Measurements from ENCODE around the gene PDE8A.

The PDE8A gene

GRCh38 chr15:85041230-85041629, 59.6 kb downstream of the PDE8A start:
- no peak for DNase-seq

GRCh38 chr15:85044251-85044853, 62.7 kb downstream of the PDE8A start:
- DNase-seq, result peak; percentile 48

- DNase-seq, result no peak
These were observed 63.2 kb downstream of the PDE8A start for GRCh38 chr15:85044894-85045293.

GRCh38 chr15:85045615-85046014, 64.0 kb downstream of the PDE8A start:
- no peak for DNase-seq

GRCh38 chr15:85047271-85047948, 65.8 kb downstream of the PDE8A start:
- DNase-seq, result peak; percentile 4

GRCh38 chr15:85048430-85048829, 66.8 kb downstream of the PDE8A start:
- DNase-seq, result no peak

- DNase-seq, result no peak
These were observed 68.1 kb downstream of the PDE8A start for GRCh38 chr15:85049805-85050204.

GRCh38 chr15:85059734-85060133, 78.1 kb downstream of the PDE8A start:
- DNase-seq, result no peak

- no peak for DNase-seq
These were observed 80.9 kb downstream of the PDE8A start for GRCh38 chr15:85062560-85062959.

- no peak for DNase-seq
These were observed 81.4 kb downstream of the PDE8A start for GRCh38 chr15:85063088-85063487.

GRCh38 chr15:85063522-85064079, 81.9 kb downstream of the PDE8A start:
- DNase-seq, result no peak

GRCh38 chr15:85064710-85065109, 83.1 kb downstream of the PDE8A start:
- DNase-seq, result no peak

GRCh38 chr15:85071061-85071460, 89.4 kb downstream of the PDE8A start:
- DNase-seq, result no peak

- DNase-seq, result no peak
These were observed 89.8 kb downstream of the PDE8A start for GRCh38 chr15:85071504-85071903.

- DNase-seq, result no peak
These were observed 91.3 kb downstream of the PDE8A start for GRCh38 chr15:85072917-85073316.

GRCh38 chr15:85073556-85074194, 92.0 kb downstream of the PDE8A start:
- no peak for DNase-seq

- no peak for DNase-seq
These were observed 105.2 kb downstream of the PDE8A start for GRCh38 chr15:85086855-85087254.

- DNase-seq, result no peak
These were observed 106.6 kb downstream of the PDE8A start for GRCh38 chr15:85088300-85088699.

GRCh38 chr15:85089929-85090597, 108.4 kb downstream of the PDE8A start:
- no peak for DNase-seq

GRCh38 chr15:85091990-85092389, 110.3 kb downstream of the PDE8A start:
- no peak for DNase-seq

- no peak for DNase-seq
These were observed 113.0 kb downstream of the PDE8A start for GRCh38 chr15:85094685-85095084.

GRCh38 chr15:85095566-85095965, 113.9 kb downstream of the PDE8A start:
- DNase-seq, result no peak

- DNase-seq, result no peak
These were observed 115.6 kb downstream of the PDE8A start for GRCh38 chr15:85097250-85097649.
